H1 (cell line): ENCODE data around the gene SHROOM4. TPM values are rescaled to one million over a fixed set of nuclear protein-coding genes. Genes with fewer than 3 reads are reported as not detected.

ENCODE experiments used
- BACH1 ChIP-seq: IDR thresholded peaks from 2 replicates; pipeline ENCODE4 v1.6.1; 2012; ENCODE audit warnings: low read length, improper control_type of control experiment
- BRCA1 ChIP-seq: IDR thresholded peaks from 2 replicates; pipeline ENCODE4 v1.6.1; 2012; ENCODE audit warnings: low read depth, low read length, improper control_type of control experiment
- EGR1 ChIP-seq: IDR thresholded peaks from 2 replicates; pipeline ENCODE4 v1.6.1; 2011; ENCODE audit warnings: low read depth, low read length, borderline replicate concordance
- GABPA ChIP-seq: IDR thresholded peaks from 2 replicates; pipeline ENCODE4 v1.6.1; 2011; ENCODE audit warnings: mild to moderate bottlenecking, low read length, moderate library complexity, borderline replicate concordance; ENCODE audit not compliant: insufficient read depth
- KDM1A ChIP-seq: fragments of 200-600, 300-600 bp; sonication (generic); IDR thresholded peaks from 2 replicates; pipeline ENCODE4 v1.7.1; 2016; ENCODE audit warnings: mild to moderate bottlenecking, low read length, borderline replicate concordance
- POLR2A ChIP-seq, 2 experiments: IDR thresholded peaks; 1 replicate in 1 of 2; 2 replicates in 1 of 2; pipeline ENCODE4 v1.6.1; 2011; ENCODE audit warnings: low read depth in 2 of 2, low read length in 2 of 2, mild to moderate bottlenecking in 2 of 2; ENCODE audit errors: control extremely low read depth in 1 of 2
- POLR2AphosphoS5 ChIP-seq: IDR thresholded peaks from 2 replicates; pipeline ENCODE4 v1.6.1; 2011; ENCODE audit warnings: low read depth, low read length
- RFX5 ChIP-seq: IDR thresholded peaks from 2 replicates; pipeline ENCODE4 v1.6.1; 2011; ENCODE audit warnings: low read depth, low read length, improper control_type of control experiment, borderline replicate concordance
- SAP30 ChIP-seq: fragments of 300-600 bp; sonication (generic); IDR thresholded peaks from 2 replicates; pipeline ENCODE4 v1.7.1; 2012; ENCODE audit warnings: low read length, moderate library complexity, mild to moderate bottlenecking, inconsistent platforms; ENCODE audit not compliant: insufficient read depth, insufficient replicate concordance
- SP1 ChIP-seq: IDR thresholded peaks from 2 replicates; pipeline ENCODE4 v1.6.1; 2011; ENCODE audit warnings: low read depth, low read length
- TAF1 ChIP-seq: IDR thresholded peaks from 2 replicates; pipeline ENCODE4 v1.6.1; 2011; ENCODE audit warnings: mild to moderate bottlenecking, low read depth, low read length
- TEAD4 ChIP-seq: IDR thresholded peaks from 2 replicates; pipeline ENCODE4 v1.6.1; 2012; ENCODE audit warnings: low read depth, low read length, inconsistent platforms, mixed read lengths
- YY1 ChIP-seq: IDR thresholded peaks from 2 replicates; pipeline ENCODE4 v1.6.1; 2011; ENCODE audit warnings: low read depth, mild to moderate bottlenecking, low read length
- polyA plus RNA-seq, 7 experiments: library from polyadenylated mRNA; depleted of rRNA in 3 of 7; stranded (reverse) in 5 of 7; unstranded in 2 of 7; fragments of >200 nt in 5 of 7; fragments of 200-250 nt in 2 of 7; gene quantifications; 1 replicate in 5 of 7; 2 replicates in 1 of 7; 4 replicates in 1 of 7; pipeline versions ENCODE4 v1.2.1 to v1.2.3, GENCODE V29; 2011 to 2013; ENCODE audit warnings: missing spikeins in 2 of 7, mixed read lengths in 2 of 7
- total RNA-seq: library from RNA; stranded (reverse); fragmentation: NEBNext Ultra II Directional; extraction: Animal tissue kit (Norgen Biotek cat#: 25700); gene quantifications from 2 replicates; pipeline ENCODE4 v1.2.1, GENCODE V29; 2021
- TF ChIP-seq, protein P1 (sequence below): IDR thresholded peaks from 2 replicates; pipeline ENCODE4 v1.6.1; 2012; ENCODE audit warnings: low read length, inconsistent platforms
- TF ChIP-seq, protein P2 (sequence below), 3 experiments: IDR thresholded peaks; 1 replicate in 2 of 3; 2 replicates in 1 of 3; pipeline versions ENCODE4 v1.5.1 to v1.6.1; 2011; ENCODE audit warnings: low read length in 3 of 3, mild to moderate bottlenecking in 3 of 3, inconsistent platforms in 2 of 3, low read depth in 1 of 3, moderate library complexity in 1 of 3; ENCODE audit not compliant: insufficient read depth in 1 of 3; ENCODE audit errors: control extremely low read depth in 1 of 3

The SHROOM4 gene
- total and polyA plus RNA-seq, 2 of the 8 experiments (the other 6 are each of a cell fraction or from before 2014, with no cell fraction given) = 1.6 to 5.6 TPM

DNA sequence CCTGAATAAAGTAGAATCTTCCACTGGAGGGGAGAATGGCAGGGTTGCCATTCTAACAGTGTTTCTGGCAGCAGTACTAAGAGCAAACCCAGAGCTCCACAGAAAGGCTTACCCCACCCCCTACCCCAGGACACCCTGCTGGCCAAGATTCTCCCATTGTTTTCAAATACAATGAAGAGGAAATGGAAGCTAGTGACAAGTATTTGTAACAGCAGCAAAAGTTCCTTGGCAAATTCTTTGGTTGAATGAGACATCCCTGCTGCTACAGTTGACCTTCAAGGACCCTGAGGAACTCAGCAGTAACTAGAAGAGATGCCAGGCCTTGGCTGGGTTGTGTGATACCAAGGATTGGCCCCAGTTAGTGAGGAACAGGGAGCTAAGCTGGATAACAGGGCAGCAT is 219.2 kb downstream of the SHROOM4 start (continued):
- TF ChIP-seq RFX5 (no peak), TAF1 (peak; percentile 41; the same call in 1 of the 2 replicates), POLR2A (IDR thresholded peaks at IDR 0.05; ENCODE audit: control extremely low read depth in 1 of 2, low read depth in 2 of 2, low read length in 2 of 2) (no peak), BRCA1 (no peak), SP1 (peak; percentile 69), KDM1A (no peak), BACH1 (no peak), POLR2AphosphoS5 (no peak), EGR1 (no peak), SAP30 (no peak), YY1 (0 out of 2 replicates have a peak, but pooled peaks have one; percentile 29), GABPA (no peak), TEAD4 (peak; percentile 52; the same call in 1 of the 2 replicates)
- TF ChIP-seq, protein P1, sequence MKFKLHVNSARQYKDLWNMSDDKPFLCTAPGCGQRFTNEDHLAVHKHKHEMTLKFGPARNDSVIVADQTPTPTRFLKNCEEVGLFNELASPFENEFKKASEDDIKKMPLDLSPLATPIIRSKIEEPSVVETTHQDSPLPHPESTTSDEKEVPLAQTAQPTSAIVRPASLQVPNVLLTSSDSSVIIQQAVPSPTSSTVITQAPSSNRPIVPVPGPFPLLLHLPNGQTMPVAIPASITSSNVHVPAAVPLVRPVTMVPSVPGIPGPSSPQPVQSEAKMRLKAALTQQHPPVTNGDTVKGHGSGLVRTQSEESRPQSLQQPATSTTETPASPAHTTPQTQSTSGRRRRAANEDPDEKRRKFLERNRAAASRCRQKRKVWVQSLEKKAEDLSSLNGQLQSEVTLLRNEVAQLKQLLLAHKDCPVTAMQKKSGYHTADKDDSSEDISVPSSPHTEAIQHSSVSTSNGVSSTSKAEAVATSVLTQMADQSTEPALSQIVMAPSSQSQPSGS = no peak
- TF ChIP-seq, protein P2, sequence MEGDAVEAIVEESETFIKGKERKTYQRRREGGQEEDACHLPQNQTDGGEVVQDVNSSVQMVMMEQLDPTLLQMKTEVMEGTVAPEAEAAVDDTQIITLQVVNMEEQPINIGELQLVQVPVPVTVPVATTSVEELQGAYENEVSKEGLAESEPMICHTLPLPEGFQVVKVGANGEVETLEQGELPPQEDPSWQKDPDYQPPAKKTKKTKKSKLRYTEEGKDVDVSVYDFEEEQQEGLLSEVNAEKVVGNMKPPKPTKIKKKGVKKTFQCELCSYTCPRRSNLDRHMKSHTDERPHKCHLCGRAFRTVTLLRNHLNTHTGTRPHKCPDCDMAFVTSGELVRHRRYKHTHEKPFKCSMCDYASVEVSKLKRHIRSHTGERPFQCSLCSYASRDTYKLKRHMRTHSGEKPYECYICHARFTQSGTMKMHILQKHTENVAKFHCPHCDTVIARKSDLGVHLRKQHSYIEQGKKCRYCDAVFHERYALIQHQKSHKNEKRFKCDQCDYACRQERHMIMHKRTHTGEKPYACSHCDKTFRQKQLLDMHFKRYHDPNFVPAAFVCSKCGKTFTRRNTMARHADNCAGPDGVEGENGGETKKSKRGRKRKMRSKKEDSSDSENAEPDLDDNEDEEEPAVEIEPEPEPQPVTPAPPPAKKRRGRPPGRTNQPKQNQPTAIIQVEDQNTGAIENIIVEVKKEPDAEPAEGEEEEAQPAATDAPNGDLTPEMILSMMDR (IDR thresholded peaks at IDR 0.05; ENCODE audit: control extremely low read depth in 1 of 3, insufficient read depth in 1 of 3, low read depth in 1 of 3, low read length in 3 of 3) = no peak
- TF ChIP-seq, all 59 proteins: peak for 7
